CD8-positive, alpha-beta memory T cell (primary cell): ENCODE measurements around the gene AMMECR1. TPM values are rescaled to one million over a fixed set of nuclear protein-coding genes. Genes with fewer than 3 reads are reported as not detected.
A peak's percentile ranks its signal among the peaks of the same experiment; 100 is the strongest.

Source experiments
- CTCF ChIA-PET: fragments of 350-600 bp; sonication (Branson Sonifier 250); formaldehyde crosslinking; loops from one replicate; lab custom pipeline; 2021; ENCODE audit warnings: antibody characterized with exemption; lab: Charles Lee
- POLR2A ChIA-PET: fragments of 350-600 bp; sonication (Branson Sonifier 250); formaldehyde crosslinking; loops from one replicate; lab custom pipeline; 2021; ENCODE audit warnings: antibody characterized with exemption; lab: Charles Lee
- DNase-seq, 5 donors: peaks; one replicate each; pipeline versions ENCODE4 v3.0.0 to v3.0.0-alpha.2; 2020 to 2022; ENCODE audit warnings: mixed read lengths in 1 of 5
- H3K27ac ChIP-seq: one replicate; pipeline ENCODE4 v1.7.0; 2013; ENCODE audit warnings: low read depth, mild to moderate bottlenecking, low read length, moderate library complexity
- H3K27me3 ChIP-seq: 2 replicates; pipeline ENCODE4 v1.7.0; 2013; ENCODE audit warnings: low read length, mild to moderate bottlenecking; ENCODE audit not compliant: insufficient read depth, poor library complexity, severe bottlenecking
- H3K36me3 ChIP-seq: 2 replicates; pipeline ENCODE4 v1.7.0; 2013; ENCODE audit warnings: mild to moderate bottlenecking, low read length, moderate library complexity; ENCODE audit not compliant: insufficient read depth
- H3K4me1 ChIP-seq: 2 replicates; pipeline ENCODE4 v1.7.0; 2013; ENCODE audit warnings: mild to moderate bottlenecking, low read length, moderate library complexity; ENCODE audit not compliant: insufficient read depth
- H3K4me3 ChIP-seq: 2 replicates; pipeline ENCODE4 v1.7.0; 2013; ENCODE audit warnings: mild to moderate bottlenecking, low read length
- H3K9me3 ChIP-seq: 2 replicates; pipeline ENCODE4 v1.7.0; 2013; ENCODE audit warnings: mild to moderate bottlenecking, low read length
- H3K27ac Mint-ChIP-seq, 8 donors: one replicate each; pipeline ENCODE4 v1.8.0; 2020 to 2021; ENCODE audit warnings: mixed read lengths in 8 of 8, mild to moderate bottlenecking in 6 of 8, inconsistent platforms in 3 of 8, moderate library complexity in 3 of 8
- H3K27me3 Mint-ChIP-seq, 2 donors: one replicate each; pipeline ENCODE4 v1.8.0; 2020 to 2021; ENCODE audit warnings: mixed read lengths in 2 of 2, mild to moderate bottlenecking in 1 of 2, moderate library complexity in 1 of 2
- H3K36me3 Mint-ChIP-seq, 3 donors: one replicate each; pipeline ENCODE4 v1.8.0; 2020 to 2021; ENCODE audit warnings: mixed read lengths in 3 of 3, inconsistent platforms in 1 of 3, mild to moderate bottlenecking in 1 of 3
- H3K4me1 Mint-ChIP-seq, 3 donors: one replicate each; pipeline ENCODE4 v1.8.0; 2020 to 2021; ENCODE audit warnings: mixed read lengths in 3 of 3, inconsistent platforms in 1 of 3, mild to moderate bottlenecking in 1 of 3
- H3K4me3 Mint-ChIP-seq, 7 donors: one replicate each; pipeline ENCODE4 v1.8.0; 2020 to 2021; ENCODE audit warnings: mixed read lengths in 7 of 7, mild to moderate bottlenecking in 6 of 7, moderate library complexity in 4 of 7, inconsistent platforms in 2 of 7
- H3K9me3 Mint-ChIP-seq, 5 donors: one replicate each; pipeline ENCODE4 v1.8.0; 2020 to 2022; ENCODE audit warnings: mixed read lengths in 5 of 5, mild to moderate bottlenecking in 3 of 5, moderate library complexity in 2 of 5, inconsistent platforms in 1 of 5
- polyA plus RNA-seq: library from polyadenylated mRNA; unstranded; fragments of 300-500 nt; fragmentation: Illumina TruSeq; gene quantifications from one replicate; pipeline ENCODE4 v1.2.3, GENCODE V29; 2021
- total RNA-seq, 2 experiments: library from RNA; stranded (reverse); gene quantifications; one replicate each; pipeline ENCODE4 v1.2.3, GENCODE V29; 2021

AMMECR1 gene
- total and polyA plus RNA-seq, 3 experiments from 2014 or later = 8.0 to 16.6 (median 16.3) TPM

DNA sequence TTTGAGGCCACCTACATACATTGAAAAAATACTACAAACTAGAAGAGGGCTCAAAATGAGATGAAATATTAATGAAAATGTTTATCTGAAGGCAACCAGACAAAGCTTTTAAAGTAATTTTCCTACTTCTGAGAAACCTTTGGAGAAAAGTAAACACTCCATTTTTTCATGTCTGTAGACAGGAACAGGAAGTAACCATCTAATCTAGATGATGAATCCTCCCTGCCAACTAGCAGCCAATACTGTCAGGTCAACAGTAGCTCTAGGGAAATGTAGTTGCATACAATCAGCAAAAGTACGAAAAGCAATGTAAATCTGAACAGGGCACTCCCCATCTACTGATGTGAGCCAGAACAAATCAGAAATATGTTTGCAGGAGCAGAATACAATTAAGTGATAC, 49.0 kb downstream of the AMMECR1 start:
- DNase-seq = no peak
- Mint-ChIP-seq H3K36me3 (peaks cover 0 to 2% (median 0%) of the 10 kb centered on the region in 3 donors), H3K4me3 (peak overlapping the region in 2 of 7 donors; percentile 9 to 19), H3K27me3 (no peaks in the 10 kb centered on the region), H3K27ac (peak overlapping the region in 7 of 8 donors; percentile 3 to 75 (median 17)), H3K4me1 (peaks cover 43 to 77% (median 45%) of the 10 kb centered on the region in 3 donors), H3K9me3 (peaks cover 0 to 2% (median 0%) of the 10 kb centered on the region in 5 donors)
- Histone ChIP-seq H3K27me3 (no peaks in the 10 kb centered on the region), H3K27ac (no peak overlapping the region), H3K4me3 (no peak overlapping the region), H3K36me3 (no peaks in the 10 kb centered on the region), H3K9me3 (no peaks in the 10 kb centered on the region), H3K4me1 (peaks cover 14% of the 10 kb centered on the region)
- POLR2A ChIA-PET = no interaction called here
- CTCF ChIA-PET = no interaction called here

- no peak overlapping the region for H3K4me3 ChIP-seq
- peaks cover 14% of the 10 kb centered on the region for H3K4me1 ChIP-seq
- ChIA-PET POLR2A (no interaction called here), CTCF (no interaction called here)
- no peaks in the 10 kb centered on the region for H3K9me3 Mint-ChIP-seq
- H3K4me3 Mint-ChIP-seq = peak overlapping the region in 2 of 7 donors; percentile 45 to 67
- peak overlapping the region in 4 of 8 donors; percentile 3 to 64 (median 27) for H3K27ac Mint-ChIP-seq
- no peaks in the 10 kb centered on the region for H3K36me3 ChIP-seq
- H3K4me1 Mint-ChIP-seq = peaks cover 43 to 74% (median 45%) of the 10 kb centered on the region in 3 donors
- peaks cover 0 to 3% (median 0%) of the 10 kb centered on the region in 3 donors for H3K36me3 Mint-ChIP-seq
- H3K27ac ChIP-seq = no peak overlapping the region
- no peaks in the 10 kb centered on the region for H3K9me3 ChIP-seq
- no peaks in the 10 kb centered on the region for H3K27me3 Mint-ChIP-seq
- H3K27me3 ChIP-seq = no peaks in the 10 kb centered on the region
- DNase-seq = no peak
Measured at GRCh38 chrX:110268395-110268794, 49.5 kb downstream of the AMMECR1 start.

DNA sequence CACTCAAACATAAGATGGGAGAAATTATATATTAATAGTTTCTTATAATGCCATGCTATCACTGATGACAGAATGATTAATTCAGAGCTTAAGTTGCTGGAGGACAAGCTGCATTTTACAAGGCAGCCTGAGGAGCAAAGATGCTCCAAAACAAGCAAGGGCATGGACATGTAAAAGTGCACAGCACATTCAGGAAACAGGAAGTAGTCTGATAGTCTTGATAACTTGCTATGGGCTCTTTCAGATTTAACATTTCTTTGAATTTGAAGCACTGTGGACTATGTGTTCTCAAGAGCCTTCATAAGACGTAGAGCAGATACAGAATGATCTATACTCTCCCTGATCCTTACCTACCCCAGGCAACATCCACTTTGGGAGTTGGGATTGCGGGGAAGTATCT, 50.0 kb downstream of the AMMECR1 start:
- H3K4me3 Mint-ChIP-seq = peak overlapping the region in 6 of 7 donors; percentile 14 to 67 (median 34)
- peaks cover 14% of the 10 kb centered on the region for H3K4me1 ChIP-seq
- H3K36me3 ChIP-seq = no peaks in the 10 kb centered on the region
- no peak overlapping the region for H3K27ac ChIP-seq
- peak overlapping the region in 5 of 8 donors; percentile 3 to 64 (median 18) for H3K27ac Mint-ChIP-seq
- H3K27me3 ChIP-seq = no peaks in the 10 kb centered on the region
- no peak for DNase-seq
- H3K9me3 ChIP-seq = no peaks in the 10 kb centered on the region
- no peaks in the 10 kb centered on the region for H3K9me3 Mint-ChIP-seq
- H3K36me3 Mint-ChIP-seq = peaks cover 0 to 7% (median 0%) of the 10 kb centered on the region in 3 donors
- ChIA-PET POLR2A (no interaction called here), CTCF (no interaction called here)
- H3K4me1 Mint-ChIP-seq = peaks cover 43 to 69% (median 45%) of the 10 kb centered on the region in 3 donors
- no peaks in the 10 kb centered on the region for H3K27me3 Mint-ChIP-seq
- no peak overlapping the region for H3K4me3 ChIP-seq

DNA sequence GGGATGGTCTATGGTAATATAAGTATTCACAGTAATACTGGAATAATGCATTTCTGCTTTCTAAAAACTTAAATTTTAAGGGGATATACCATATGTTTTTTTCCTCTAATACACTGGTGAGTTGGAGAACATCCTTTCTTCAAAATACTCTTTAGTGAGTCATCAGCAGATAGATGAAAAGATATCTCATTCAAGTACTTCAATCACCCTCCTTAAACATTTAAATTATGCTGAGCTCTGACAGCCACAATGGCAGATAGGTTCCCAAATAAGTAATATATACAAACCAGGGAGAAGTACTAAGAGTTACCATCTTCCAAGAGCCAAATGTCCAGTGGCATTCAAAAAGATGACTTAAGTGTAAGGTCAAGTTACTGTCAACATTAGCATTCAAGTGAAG, 52.2 kb downstream of the AMMECR1 start:
- H3K9me3 Mint-ChIP-seq = no peaks in the 10 kb centered on the region
- no peaks in the 10 kb centered on the region for H3K27me3 Mint-ChIP-seq

DNA sequence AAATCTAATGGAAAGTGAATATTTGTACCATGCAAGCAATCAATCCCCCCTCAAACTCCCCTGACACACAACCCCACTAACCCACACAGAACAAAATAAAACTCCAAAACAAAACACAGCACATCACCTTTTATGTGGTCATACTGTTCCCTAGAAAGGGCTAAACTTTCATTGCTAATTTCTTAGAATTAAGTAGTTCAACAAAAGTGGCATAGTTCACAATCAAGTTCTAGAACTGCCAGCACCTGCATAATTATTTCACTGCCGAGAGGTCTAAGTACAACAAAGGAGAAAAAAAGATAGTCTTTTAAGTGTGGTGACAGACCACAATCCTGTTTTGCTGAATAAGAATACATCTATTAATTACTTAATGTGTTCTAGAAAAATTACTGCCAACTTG, 58.8 kb downstream of the AMMECR1 start:
- no peaks in the 10 kb centered on the region for H3K27me3 Mint-ChIP-seq
- no peak overlapping the region for H3K4me3 ChIP-seq
- H3K36me3 Mint-ChIP-seq = peaks cover 0 to 9% (median 2%) of the 10 kb centered on the region in 3 donors
- H3K9me3 Mint-ChIP-seq = no peaks in the 10 kb centered on the region
- CTCF ChIA-PET = no interaction called here
- H3K4me3 Mint-ChIP-seq = peak overlapping the region in 1 of 7 donors; percentile 52
- no peaks in the 10 kb centered on the region for H3K9me3 ChIP-seq
- H3K4me1 Mint-ChIP-seq = peaks cover 14 to 55% (median 31%) of the 10 kb centered on the region in 3 donors
- POLR2A ChIA-PET = interaction anchor here (0.7 kb wide), 1 partner anchor 70 kb away, joined by 8 read pairs; no protein-coding TSS in a partner anchor
- no peak overlapping the region for H3K27ac ChIP-seq
- H3K27me3 ChIP-seq = no peaks in the 10 kb centered on the region
- no peak for DNase-seq
- peak overlapping the region in 4 of 8 donors; percentile 8 to 59 (median 39) for H3K27ac Mint-ChIP-seq
- no peaks in the 10 kb centered on the region for H3K36me3 ChIP-seq
- peaks cover 7% of the 10 kb centered on the region for H3K4me1 ChIP-seq

More for the DNA sequence above, 52.2 kb downstream of the AMMECR1 start:
- peaks cover 14% of the 10 kb centered on the region for H3K4me1 ChIP-seq
- Mint-ChIP-seq H3K4me1 (peaks cover 39 to 66% (median 48%) of the 10 kb centered on the region in 3 donors), H3K36me3 (peaks cover 0 to 9% (median 2%) of the 10 kb centered on the region in 3 donors), H3K4me3 (no peak overlapping the region), H3K27ac (no peak overlapping the region)
- CTCF ChIA-PET = no interaction called here
- H3K4me3 ChIP-seq = no peak overlapping the region
- H3K27ac ChIP-seq = no peak overlapping the region
- POLR2A ChIA-PET = no interaction called here
- DNase-seq = no peak
- H3K27me3 ChIP-seq = no peaks in the 10 kb centered on the region
- no peaks in the 10 kb centered on the region for H3K9me3 ChIP-seq
- H3K36me3 ChIP-seq = no peaks in the 10 kb centered on the region

- no peak for DNase-seq
- Histone ChIP-seq H3K4me1 (peaks cover 7% of the 10 kb centered on the region), H3K27me3 (no peaks in the 10 kb centered on the region), H3K9me3 (no peaks in the 10 kb centered on the region), H3K27ac (no peak overlapping the region), H3K36me3 (no peaks in the 10 kb centered on the region), H3K4me3 (no peak overlapping the region)
- POLR2A ChIA-PET = no interaction called here
- Mint-ChIP-seq H3K4me1 (peaks cover 14 to 51% (median 31%) of the 10 kb centered on the region in 3 donors), H3K9me3 (no peaks in the 10 kb centered on the region), H3K36me3 (peaks cover 0 to 7% (median 2%) of the 10 kb centered on the region in 3 donors), H3K27me3 (no peaks in the 10 kb centered on the region), H3K4me3 (peak overlapping the region in 1 of 7 donors; percentile 52), H3K27ac (no peak overlapping the region)
- CTCF ChIA-PET = no interaction called here
Measured at GRCh38 chrX:110258552-110258951, 59.3 kb downstream of the AMMECR1 start.

DNA sequence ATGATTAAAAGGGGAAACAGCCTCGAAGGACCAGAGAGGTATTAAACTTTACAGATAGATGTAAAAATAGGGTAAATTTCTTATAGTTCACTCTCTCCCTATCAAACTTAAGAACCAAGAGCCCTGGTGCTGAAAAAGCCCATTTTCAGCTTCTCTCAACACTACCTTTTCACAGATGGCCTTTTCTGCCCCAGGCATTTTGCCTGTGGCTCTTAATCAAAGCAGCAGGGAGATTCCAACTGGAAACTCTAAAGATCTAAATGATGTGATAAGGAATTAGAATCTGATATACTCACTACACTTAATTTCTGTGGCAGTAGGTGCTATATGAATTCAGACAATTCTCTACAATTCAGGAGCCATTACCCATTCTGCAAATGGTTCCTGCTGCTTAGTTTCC, 60.0 kb downstream of the AMMECR1 start:
- Histone ChIP-seq H3K9me3 (no peaks in the 10 kb centered on the region), H3K27me3 (no peaks in the 10 kb centered on the region), H3K27ac (no peak overlapping the region), H3K36me3 (no peaks in the 10 kb centered on the region), H3K4me3 (no peak overlapping the region), H3K4me1 (peaks cover 7% of the 10 kb centered on the region)
- CTCF ChIA-PET = no interaction called here
- H3K9me3 Mint-ChIP-seq = no peaks in the 10 kb centered on the region
- no peak overlapping the region for H3K4me3 Mint-ChIP-seq
- no peak for DNase-seq
- POLR2A ChIA-PET = no interaction called here
- peaks cover 14 to 55% (median 31%) of the 10 kb centered on the region in 3 donors for H3K4me1 Mint-ChIP-seq
- no peaks in the 10 kb centered on the region for H3K27me3 Mint-ChIP-seq
- H3K36me3 Mint-ChIP-seq = peaks cover 0 to 2% (median 2%) of the 10 kb centered on the region in 3 donors
- H3K27ac Mint-ChIP-seq = no peak overlapping the region

DNA sequence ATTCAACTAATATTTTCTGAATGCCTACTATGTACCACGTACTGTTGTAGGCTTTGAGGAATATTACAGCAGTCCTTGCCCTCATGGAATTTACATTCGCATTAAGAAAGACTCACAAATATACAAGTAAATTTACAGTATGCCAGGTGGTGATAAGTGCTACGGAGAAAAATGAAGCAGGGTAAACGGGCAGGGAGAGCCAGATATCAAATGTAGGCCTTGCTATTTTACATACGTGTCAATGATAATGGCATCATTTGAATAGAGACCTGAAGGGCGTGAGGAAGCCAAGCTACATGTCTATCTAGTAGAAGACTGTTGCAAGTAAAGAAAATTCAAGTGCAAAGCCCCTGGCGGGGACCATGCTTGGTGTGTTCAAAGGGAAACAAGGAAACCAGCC, 65.2 kb downstream of the AMMECR1 start:
- H3K4me3 ChIP-seq = no peak overlapping the region
- no peaks in the 10 kb centered on the region for H3K9me3 ChIP-seq
- Mint-ChIP-seq H3K27ac (peak overlapping the region in 1 of 8 donors; percentile 58), H3K27me3 (peaks cover 0 to 3% of the 10 kb centered on the region in 2 donors), H3K4me3 (no peak overlapping the region), H3K9me3 (no peaks in the 10 kb centered on the region), H3K4me1 (peaks cover 14 to 61% (median 26%) of the 10 kb centered on the region in 3 donors), H3K36me3 (peaks cover 0 to 1% (median 1%) of the 10 kb centered on the region in 3 donors)
- no peaks in the 10 kb centered on the region for H3K36me3 ChIP-seq
- no peaks in the 10 kb centered on the region for H3K27me3 ChIP-seq
- ChIA-PET POLR2A (interaction anchor here (1.2 kb wide), 1 partner anchor 8 kb away, joined by 3 read pairs; no protein-coding TSS in a partner anchor), CTCF (no interaction called here)
- DNase-seq = no peak
- no peak overlapping the region for H3K27ac ChIP-seq
- H3K4me1 ChIP-seq = no peaks in the 10 kb centered on the region
